ENCODE results near the gene TMEM150B. TPM values are rescaled to one million over a fixed set of nuclear protein-coding genes. Genes with fewer than 3 reads are reported as not detected.

Gene TMEM150B
- total and polyA plus RNA-seq, 2 of the 4 experiments (the other 2 are of a cell fraction) = not detected

DNA sequence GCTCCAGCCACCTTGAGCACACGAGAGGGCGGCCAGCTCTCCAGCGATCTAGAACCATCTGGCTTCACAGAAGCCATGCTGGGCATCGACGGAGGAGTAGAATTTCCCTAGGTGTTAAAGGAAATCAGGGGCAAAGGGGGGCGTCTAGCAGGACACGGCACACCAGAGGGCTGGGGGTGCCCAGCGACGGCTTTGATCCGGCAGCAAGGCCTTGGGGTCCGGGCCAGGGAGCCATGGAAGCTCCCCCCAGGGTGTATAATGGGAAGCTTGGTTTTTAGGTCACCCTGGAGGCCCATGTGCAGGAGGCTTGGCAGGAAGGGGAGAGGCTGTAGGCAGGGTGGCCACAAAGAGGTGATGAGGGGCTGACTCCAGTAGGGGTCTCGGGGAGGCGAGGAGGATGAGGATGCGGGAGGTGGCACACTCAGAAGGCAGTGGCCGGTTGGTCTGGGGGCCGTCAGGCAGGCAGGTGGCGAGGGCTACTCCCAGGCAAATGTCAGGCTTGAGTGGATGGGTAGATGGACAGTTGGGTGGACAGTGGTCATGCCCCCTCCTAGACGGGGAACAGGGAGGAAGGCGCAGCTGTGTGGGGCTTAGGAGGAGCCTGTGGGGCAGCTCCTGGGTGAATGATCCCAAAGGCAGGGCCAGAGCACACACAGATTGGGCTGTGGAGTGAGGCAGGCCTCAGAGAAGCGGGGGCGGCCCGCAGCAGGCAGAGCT lies 20.1 kb upstream of the TMEM150B start:
- dilution Hi-C loops (cut with HindIII; ENCODE audit: low sequenced_read_pairs, unreplicated experiment) = no loop called here
- Histone ChIP-seq H3K18ac (ENCODE audit: low read depth, low read length) (no peak overlapping the region), H3K4ac (ENCODE audit: low read depth, low read length) (peak overlapping the region; percentile 27; the same call in 1 of the 2 replicates), H3K27ac (ENCODE audit: insufficient read depth, low read length) (no peak overlapping the region), H3K9me3 (ENCODE audit: control insufficient read depth, insufficient read depth, low read length) (no peaks in the 10 kb centered on the region), H2BK5ac (ENCODE audit: low read depth, low read length, poor library complexity, severe bottlenecking) (no peak overlapping the region), H3K23ac (ENCODE audit: low read depth, low read length) (no peak overlapping the region), H3K4me1 (ENCODE audit: control insufficient read depth, insufficient read depth, low read length) (peaks cover 10% of the 10 kb centered on the region), H4K5ac (ENCODE audit: low read depth, low read length) (no peak overlapping the region), H2AK9ac (replicated peaks; ENCODE audit: low read depth, low read length, poor library complexity) (peak overlapping the region; percentile 78), H4K20me1 (ENCODE audit: insufficient read depth, low read length) (peaks cover 6% of the 10 kb centered on the region), H2AFZ (replicated peaks; ENCODE audit: low read length, poor library complexity) (no peak overlapping the region), H3K4me3 (ENCODE audit: insufficient read depth, low read depth, low read length) (no peak overlapping the region), H2AK5ac (ENCODE audit: low read depth, low read length) (peak overlapping the region; percentile 43; the same call in 1 of the 2 replicates), H3K27me3 (ENCODE audit: control insufficient read depth, insufficient read depth, low read length) (no peaks in the 10 kb centered on the region), H3K79me1 (ENCODE audit: low read depth in 1 of 2, low read length in 2 of 2) (peaks cover 4 to 15% of the 10 kb centered on the region in 2 experiments; a peak in 3 of 4 replicates), H2BK120ac (ENCODE audit: low read depth, low read length) (no peak overlapping the region), H3K9ac (ENCODE audit: low read depth, low read length) (no peak overlapping the region), H4K91ac (ENCODE audit: insufficient read depth, low read depth, low read length) (no peak overlapping the region), H3K36me3 (ENCODE audit: control insufficient read depth, insufficient read depth, low read length) (peaks cover 18% of the 10 kb centered on the region; the same call in 1 of the 2 replicates), H3K56ac (ENCODE audit: extremely low read depth, insufficient read depth, low read length) (no peak overlapping the region), H4K8ac (ENCODE audit: low read depth in 2 of 2, low read length in 2 of 2) (no peak overlapping the region), H3K4me2 (ENCODE audit: low read depth, low read length) (no peak overlapping the region), H3K9me1 (ENCODE audit: insufficient read depth, low read length) (peaks cover 6% of the 10 kb centered on the region; the same call in 1 of the 2 replicates), H2BK20ac (ENCODE audit: low read depth, low read length) (no peak overlapping the region), H2BK15ac (ENCODE audit: low read depth, low read length) (no peak overlapping the region), H3K14ac (replicated peaks; ENCODE audit: low read depth, low read length) (no peak overlapping the region)
- no peak for ATAC-seq (ENCODE audit: low read depth)
- CTCF ChIA-PET = no interaction called here
- POLR2A ChIA-PET (ENCODE audit: unreplicated experiment) = no interaction called here
- intact Hi-C loops (cut with micrococcal nuclease) = no loop called here
- TF ChIP-seq MXI1 (IDR thresholded peaks at IDR 0.05; ENCODE audit: borderline replicate concordance, low read depth, low read length) (no peak), RAD21 (IDR thresholded peaks at IDR 0.05; ENCODE audit: low read length) (no peak), RCOR1 (IDR thresholded peaks at IDR 0.05; ENCODE audit: insufficient replicate concordance, low read length) (no peak), MAZ (IDR thresholded peaks at IDR 0.05; ENCODE audit: borderline replicate concordance, low read depth, low read length) (no peak), MAFK (IDR thresholded peaks at IDR 0.05; ENCODE audit: low read depth, low read length) (no peak), FOS (IDR thresholded peaks at IDR 0.05; ENCODE audit: low read depth, low read length) (no peak), SMC3 (IDR thresholded peaks at IDR 0.05; ENCODE audit: low read depth, low read length) (no peak), RFX5 (IDR thresholded peaks at IDR 0.05; ENCODE audit: low read depth, low read length) (no peak), BHLHE40 (IDR thresholded peaks at IDR 0.05; ENCODE audit: low read depth, low read length) (no peak), CEBPB (IDR thresholded peaks at IDR 0.05; ENCODE audit: low read depth, low read length) (no peak), POLR2A (IDR thresholded peaks at IDR 0.05; ENCODE audit: low read depth, low read length) (no peak), NFE2L2 (IDR thresholded peaks at IDR 0.05; ENCODE audit: low read depth, low read length) (no peak), CHD1 (IDR thresholded peaks at IDR 0.05; ENCODE audit: low read depth, low read length) (no peak)
- TF ChIP-seq, protein P1, sequence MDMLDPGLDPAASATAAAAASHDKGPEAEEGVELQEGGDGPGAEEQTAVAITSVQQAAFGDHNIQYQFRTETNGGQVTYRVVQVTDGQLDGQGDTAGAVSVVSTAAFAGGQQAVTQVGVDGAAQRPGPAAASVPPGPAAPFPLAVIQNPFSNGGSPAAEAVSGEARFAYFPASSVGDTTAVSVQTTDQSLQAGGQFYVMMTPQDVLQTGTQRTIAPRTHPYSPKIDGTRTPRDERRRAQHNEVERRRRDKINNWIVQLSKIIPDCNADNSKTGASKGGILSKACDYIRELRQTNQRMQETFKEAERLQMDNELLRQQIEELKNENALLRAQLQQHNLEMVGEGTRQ (IDR thresholded peaks at IDR 0.05; ENCODE audit: low read depth, low read length) = no peak
- TF ChIP-seq, protein P2, sequence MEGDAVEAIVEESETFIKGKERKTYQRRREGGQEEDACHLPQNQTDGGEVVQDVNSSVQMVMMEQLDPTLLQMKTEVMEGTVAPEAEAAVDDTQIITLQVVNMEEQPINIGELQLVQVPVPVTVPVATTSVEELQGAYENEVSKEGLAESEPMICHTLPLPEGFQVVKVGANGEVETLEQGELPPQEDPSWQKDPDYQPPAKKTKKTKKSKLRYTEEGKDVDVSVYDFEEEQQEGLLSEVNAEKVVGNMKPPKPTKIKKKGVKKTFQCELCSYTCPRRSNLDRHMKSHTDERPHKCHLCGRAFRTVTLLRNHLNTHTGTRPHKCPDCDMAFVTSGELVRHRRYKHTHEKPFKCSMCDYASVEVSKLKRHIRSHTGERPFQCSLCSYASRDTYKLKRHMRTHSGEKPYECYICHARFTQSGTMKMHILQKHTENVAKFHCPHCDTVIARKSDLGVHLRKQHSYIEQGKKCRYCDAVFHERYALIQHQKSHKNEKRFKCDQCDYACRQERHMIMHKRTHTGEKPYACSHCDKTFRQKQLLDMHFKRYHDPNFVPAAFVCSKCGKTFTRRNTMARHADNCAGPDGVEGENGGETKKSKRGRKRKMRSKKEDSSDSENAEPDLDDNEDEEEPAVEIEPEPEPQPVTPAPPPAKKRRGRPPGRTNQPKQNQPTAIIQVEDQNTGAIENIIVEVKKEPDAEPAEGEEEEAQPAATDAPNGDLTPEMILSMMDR (conservative IDR thresholded peaks at IDR 0.05; ENCODE audit: low read depth, low read length) = no peak
- TF ChIP-seq, protein P3, sequence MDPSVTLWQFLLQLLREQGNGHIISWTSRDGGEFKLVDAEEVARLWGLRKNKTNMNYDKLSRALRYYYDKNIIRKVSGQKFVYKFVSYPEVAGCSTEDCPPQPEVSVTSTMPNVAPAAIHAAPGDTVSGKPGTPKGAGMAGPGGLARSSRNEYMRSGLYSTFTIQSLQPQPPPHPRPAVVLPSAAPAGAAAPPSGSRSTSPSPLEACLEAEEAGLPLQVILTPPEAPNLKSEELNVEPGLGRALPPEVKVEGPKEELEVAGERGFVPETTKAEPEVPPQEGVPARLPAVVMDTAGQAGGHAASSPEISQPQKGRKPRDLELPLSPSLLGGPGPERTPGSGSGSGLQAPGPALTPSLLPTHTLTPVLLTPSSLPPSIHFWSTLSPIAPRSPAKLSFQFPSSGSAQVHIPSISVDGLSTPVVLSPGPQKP (IDR thresholded peaks at IDR 0.05; ENCODE audit: borderline replicate concordance, low read depth, low read length) = no peak
- in situ Hi-C loops (cut with MboI; ENCODE audit: low sequenced_read_pairs) = no loop called here
- no peak for DNase-seq
- BruUV-seq (replicated peaks) = no TSS peak
- WGBS, 2 experiments (ENCODE audit: extremely low coverage in 2 of 2, insufficient read length in 1 of 2) = 93% methylated on average over 5 of the region's 22 CpGs; no CpG with 5 or more reads in 1 of the 2 experiments

All from IMR-90 (cell line).